Measurements from ENCODE around the gene OR6C65.
A peak's percentile ranks its signal among the peaks of the same experiment; 100 is the strongest.
"Not testable (repeated sequence)": the region's sequence is repeated elsewhere in the genome, so short reads cannot be mapped to it uniquely, and the experiment has no call there.

The OR6C65 gene

DNA sequence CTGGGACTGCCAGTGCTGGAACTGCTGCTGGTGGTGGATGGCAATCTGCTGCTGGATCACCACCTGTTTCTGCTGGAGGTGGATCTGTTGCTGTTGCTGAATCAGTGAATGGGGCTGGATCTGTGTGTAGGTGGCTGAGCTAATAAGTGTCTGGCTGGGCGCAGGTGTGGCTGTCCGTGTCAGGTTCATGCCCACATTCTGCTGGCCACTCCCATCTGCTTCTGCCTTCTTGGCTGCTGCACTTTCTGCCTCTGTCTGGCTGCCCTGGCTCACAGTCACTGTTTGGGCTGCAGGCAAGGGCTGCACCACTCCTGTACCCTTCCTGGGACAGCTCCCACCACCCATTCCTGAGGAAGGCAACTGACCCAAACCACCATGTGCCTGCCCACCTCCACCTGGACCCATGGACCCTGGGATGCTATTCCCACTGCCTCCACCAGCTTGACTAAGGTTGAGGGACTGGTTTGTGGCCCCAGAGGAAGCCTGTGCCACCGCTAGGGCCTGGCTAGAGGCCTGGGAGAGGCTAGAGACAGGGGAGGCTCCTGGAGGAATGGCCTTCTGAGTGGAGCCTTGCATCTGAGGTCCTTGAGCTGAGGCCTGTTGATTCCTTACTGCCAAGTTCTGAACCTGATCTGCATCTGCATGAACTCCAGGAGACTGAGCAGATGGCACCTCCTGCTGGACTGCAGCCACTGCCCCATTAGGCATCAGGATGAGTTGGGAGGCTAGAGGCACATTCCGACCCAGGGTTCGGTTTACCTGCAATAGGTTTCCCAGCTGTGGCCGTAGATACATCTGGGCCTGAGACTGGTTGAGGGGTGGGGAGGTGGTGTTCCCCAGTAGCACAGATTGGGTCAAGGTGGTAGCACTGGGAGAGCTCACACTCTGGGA, 13.4 kb downstream of the OR6C65 start:
- H3K56ac ChIP-seq (ENCODE audit: low read length); H3K9ac ChIP-seq (ENCODE audit: low read length); H3K18ac ChIP-seq (ENCODE audit: low read length); H3K4ac ChIP-seq (ENCODE audit: low read depth, low read length); H3K36me3 ChIP-seq (ENCODE audit: control insufficient read depth, insufficient read depth, low read length); H2BK15ac ChIP-seq (replicated peaks; ENCODE audit: low read depth); H3K23ac ChIP-seq (ENCODE audit: low read length); H2BK5ac ChIP-seq (ENCODE audit: low read length); H4K8ac ChIP-seq (ENCODE audit: low read depth, low read length); H3K4me3 ChIP-seq (ENCODE audit: low read length); H3K27me3 ChIP-seq (ENCODE audit: insufficient read depth, low read length, poor library complexity); H4K5ac ChIP-seq (ENCODE audit: low read length); H3K4me2 ChIP-seq (ENCODE audit: low read length); DNase-seq; H2AK5ac ChIP-seq (ENCODE audit: low read length); H3K79me2 ChIP-seq (ENCODE audit: control insufficient read depth, insufficient read depth, low read length); H3K79me1 ChIP-seq (ENCODE audit: low read length); H3K27ac ChIP-seq (ENCODE audit: low read depth, low read length); H2BK120ac ChIP-seq (ENCODE audit: low read depth, low read length); H3K4me1 ChIP-seq (ENCODE audit: control insufficient read depth, low read depth, low read length): not testable (repeated sequence)
- no CpG with 5 or more reads among the region's 6 CpGs for WGBS (ENCODE audit: extremely low coverage, insufficient coverage, low lambda C conversion rate)

DNA sequence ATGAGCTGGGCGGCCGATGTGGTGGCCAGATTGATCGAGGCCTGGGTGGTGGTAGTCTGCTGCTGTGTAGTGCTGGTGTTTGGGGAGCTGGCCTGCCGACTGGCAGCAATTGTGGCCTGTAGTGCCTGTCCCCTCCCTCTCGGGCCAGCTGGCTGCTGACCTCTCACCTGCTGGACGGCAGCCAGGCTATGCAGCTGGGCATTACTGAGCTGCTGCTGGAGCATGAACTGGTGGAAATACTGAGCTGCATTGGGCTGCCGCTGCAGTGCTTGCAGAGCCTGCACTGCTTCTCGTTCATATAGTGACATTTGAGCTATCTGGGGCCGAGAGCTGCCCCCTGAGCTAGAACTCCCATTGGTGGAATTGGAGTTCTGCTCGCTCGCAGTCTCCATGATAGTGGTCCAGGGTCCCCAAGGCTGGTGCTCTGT, 14.1 kb downstream of the OR6C65 start:
- H3K4me1 ChIP-seq (ENCODE audit: control insufficient read depth, low read depth, low read length); H4K8ac ChIP-seq (ENCODE audit: low read depth, low read length); H3K4ac ChIP-seq (ENCODE audit: low read depth, low read length); H3K9ac ChIP-seq (ENCODE audit: low read length); H3K27me3 ChIP-seq (ENCODE audit: insufficient read depth, low read length, poor library complexity); H3K4me3 ChIP-seq (ENCODE audit: low read length); H3K79me2 ChIP-seq (ENCODE audit: control insufficient read depth, insufficient read depth, low read length); H3K36me3 ChIP-seq (ENCODE audit: control insufficient read depth, insufficient read depth, low read length); H3K4me2 ChIP-seq (ENCODE audit: low read length); H3K27ac ChIP-seq (ENCODE audit: low read depth, low read length); H3K79me1 ChIP-seq (ENCODE audit: low read length); H2BK15ac ChIP-seq (replicated peaks; ENCODE audit: low read depth); H3K23ac ChIP-seq (ENCODE audit: low read length); H2BK5ac ChIP-seq (ENCODE audit: low read length); H4K5ac ChIP-seq (ENCODE audit: low read length); H2BK120ac ChIP-seq (ENCODE audit: low read depth, low read length); H3K18ac ChIP-seq (ENCODE audit: low read length); H2AK5ac ChIP-seq (ENCODE audit: low read length); H3K56ac ChIP-seq (ENCODE audit: low read length): not testable (repeated sequence)
- no CpG with 5 or more reads among the region's 11 CpGs for WGBS (ENCODE audit: extremely low coverage, insufficient coverage, low lambda C conversion rate)
- DNase-seq = peak; percentile 13

DNA sequence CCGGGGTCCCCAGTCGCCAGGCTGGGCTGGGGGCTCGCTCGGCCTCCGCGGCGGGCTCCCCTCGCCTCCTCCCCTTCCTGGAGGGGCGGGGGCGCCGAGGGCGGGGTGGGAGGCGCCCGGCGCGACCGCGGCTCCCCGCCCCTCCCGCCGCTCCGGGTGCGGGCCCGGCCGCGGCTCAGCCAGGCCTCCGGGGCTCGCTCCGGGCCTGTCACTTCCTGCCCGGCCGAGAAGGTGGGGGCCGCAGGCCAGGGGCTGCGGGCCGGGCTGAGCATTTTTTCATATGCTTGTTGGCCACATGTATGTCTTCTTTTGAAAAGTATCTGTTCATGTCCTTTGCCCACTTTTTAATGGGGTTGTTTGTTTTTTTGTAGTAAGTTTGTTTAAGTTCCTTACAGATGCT, 14.6 kb downstream of the OR6C65 start:
- H3K18ac ChIP-seq (ENCODE audit: low read length); H3K4me3 ChIP-seq (ENCODE audit: low read length); H3K4me2 ChIP-seq (ENCODE audit: low read length); H2BK120ac ChIP-seq (ENCODE audit: low read depth, low read length); H2AK5ac ChIP-seq (ENCODE audit: low read length); DNase-seq; H2BK5ac ChIP-seq (ENCODE audit: low read length); H3K36me3 ChIP-seq (ENCODE audit: control insufficient read depth, insufficient read depth, low read length); H3K79me1 ChIP-seq (ENCODE audit: low read length); H3K27ac ChIP-seq (ENCODE audit: low read depth, low read length); H3K4me1 ChIP-seq (ENCODE audit: control insufficient read depth, low read depth, low read length); H4K8ac ChIP-seq (ENCODE audit: low read depth, low read length); H3K79me2 ChIP-seq (ENCODE audit: control insufficient read depth, insufficient read depth, low read length); H3K4ac ChIP-seq (ENCODE audit: low read depth, low read length); H3K27me3 ChIP-seq (ENCODE audit: insufficient read depth, low read length, poor library complexity); H2BK15ac ChIP-seq (replicated peaks; ENCODE audit: low read depth); H3K23ac ChIP-seq (ENCODE audit: low read length); H4K5ac ChIP-seq (ENCODE audit: low read length); H3K56ac ChIP-seq (ENCODE audit: low read length); H3K9ac ChIP-seq (ENCODE audit: low read length): not testable (repeated sequence)
- no CpG with 5 or more reads among the region's 34 CpGs for WGBS (ENCODE audit: extremely low coverage, insufficient coverage, low lambda C conversion rate)

DNA sequence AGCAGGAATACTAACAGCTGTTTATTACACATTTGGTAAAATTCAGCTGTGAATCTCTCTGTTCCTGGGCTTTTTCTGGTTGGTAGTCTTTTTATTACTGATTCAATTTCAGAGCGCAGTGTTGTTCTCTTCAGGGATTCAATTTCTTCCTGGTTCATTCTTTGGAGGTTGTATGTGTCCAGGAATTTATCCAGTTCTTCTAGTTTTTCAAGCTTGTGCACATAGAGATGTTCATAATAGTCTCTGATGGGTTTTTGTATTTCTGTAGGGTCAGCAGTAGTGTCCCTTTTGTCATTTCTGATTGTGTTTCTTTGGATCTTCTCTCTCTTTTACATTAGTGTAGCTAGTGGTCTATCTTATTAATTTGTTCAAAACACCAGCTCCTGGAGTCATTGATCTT, 16.6 kb downstream of the OR6C65 start:
- H2AK5ac ChIP-seq (ENCODE audit: low read length) = no peak overlapping the region
- no peak overlapping the region for H3K4ac ChIP-seq (ENCODE audit: low read depth, low read length)
- H3K18ac ChIP-seq (ENCODE audit: low read length) = no peak overlapping the region
- no peaks in the 10 kb centered on the region for H3K79me2 ChIP-seq (ENCODE audit: control insufficient read depth, insufficient read depth, low read length)
- H3K36me3 ChIP-seq (ENCODE audit: control insufficient read depth, insufficient read depth, low read length) = no peaks in the 10 kb centered on the region
- no peak overlapping the region for H3K23ac ChIP-seq (ENCODE audit: low read length)
- no peak overlapping the region for H2BK120ac ChIP-seq (ENCODE audit: low read depth, low read length)
- no peak overlapping the region for H4K5ac ChIP-seq (ENCODE audit: low read length)
- no peak overlapping the region for H3K27ac ChIP-seq (ENCODE audit: low read depth, low read length)
- no peak overlapping the region for H3K4me3 ChIP-seq (ENCODE audit: low read length)
- H3K4me1 ChIP-seq (ENCODE audit: control insufficient read depth, low read depth, low read length) = no peaks in the 10 kb centered on the region
- H2BK5ac ChIP-seq (ENCODE audit: low read length) = no peak overlapping the region
- no peak overlapping the region for H3K4me2 ChIP-seq (ENCODE audit: low read length)
- no peak overlapping the region for H2BK15ac ChIP-seq (replicated peaks; ENCODE audit: low read depth)
- WGBS (ENCODE audit: extremely low coverage, insufficient coverage, low lambda C conversion rate) = no CpG with 5 or more reads among the region's 1 CpG
- DNase-seq = no peak
- no peak overlapping the region for H4K8ac ChIP-seq (ENCODE audit: low read depth, low read length)
- H3K27me3 ChIP-seq (ENCODE audit: insufficient read depth, low read length, poor library complexity) = no peaks in the 10 kb centered on the region
- H3K79me1 ChIP-seq (ENCODE audit: low read length) = no peaks in the 10 kb centered on the region
- H3K9ac ChIP-seq (ENCODE audit: low read length) = no peak overlapping the region
- H3K56ac ChIP-seq (ENCODE audit: low read length) = no peak overlapping the region

DNA sequence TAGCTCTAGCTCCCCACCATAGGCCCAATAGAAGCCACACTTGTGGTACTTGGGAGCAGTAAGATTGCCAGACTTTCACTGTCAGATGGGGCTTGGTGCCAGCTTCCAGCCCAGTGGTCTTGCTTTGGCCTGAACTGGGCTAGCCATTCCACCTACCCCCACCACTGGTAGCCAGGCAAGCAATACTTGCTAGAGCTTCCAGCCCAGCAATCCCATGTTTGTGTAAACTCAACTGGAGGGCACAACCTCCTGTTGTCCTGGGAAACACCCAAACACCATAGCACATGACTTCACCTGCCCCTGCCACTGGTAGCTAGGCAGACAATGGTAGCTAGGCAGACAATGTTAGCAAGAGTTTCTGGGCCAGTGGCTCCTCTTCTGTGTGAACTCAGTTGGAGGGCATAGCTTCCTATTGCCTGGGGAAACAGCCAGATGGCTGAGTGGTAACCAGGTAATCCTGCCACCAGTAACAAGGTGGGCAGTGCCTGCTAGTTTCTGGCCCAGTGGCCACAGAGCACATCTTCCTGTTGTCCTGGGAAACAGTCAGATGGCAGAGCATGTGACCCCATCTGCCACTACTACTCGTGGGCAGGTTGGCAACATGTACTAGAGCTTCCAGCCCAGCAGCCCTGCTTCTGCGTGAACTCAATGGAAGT, 20.1 kb downstream of the OR6C65 start:
- no CpG with 5 or more reads among the region's 2 CpGs for WGBS (ENCODE audit: extremely low coverage, insufficient coverage, low lambda C conversion rate)
- Histone ChIP-seq H3K27ac (ENCODE audit: low read depth, low read length) (no peak overlapping the region), H3K79me2 (ENCODE audit: control insufficient read depth, insufficient read depth, low read length) (no peaks in the 10 kb centered on the region), H3K9ac (ENCODE audit: low read length) (no peak overlapping the region), H3K4ac (ENCODE audit: low read depth, low read length) (no peak overlapping the region), H3K23ac (ENCODE audit: low read length) (no peak overlapping the region), H3K4me1 (ENCODE audit: control insufficient read depth, low read depth, low read length) (no peaks in the 10 kb centered on the region), H3K27me3 (ENCODE audit: insufficient read depth, low read length, poor library complexity) (no peaks in the 10 kb centered on the region), H2BK5ac (ENCODE audit: low read length) (no peak overlapping the region), H2BK120ac (ENCODE audit: low read depth, low read length) (no peak overlapping the region), H3K56ac (ENCODE audit: low read length) (no peak overlapping the region), H2AK5ac (ENCODE audit: low read length) (no peak overlapping the region), H3K36me3 (ENCODE audit: control insufficient read depth, insufficient read depth, low read length) (no peaks in the 10 kb centered on the region), H3K4me3 (ENCODE audit: low read length) (no peak overlapping the region), H3K18ac (ENCODE audit: low read length) (no peak overlapping the region), H4K8ac (ENCODE audit: low read depth, low read length) (no peak overlapping the region), H3K4me2 (ENCODE audit: low read length) (no peak overlapping the region), H3K79me1 (ENCODE audit: low read length) (no peaks in the 10 kb centered on the region), H2BK15ac (replicated peaks; ENCODE audit: low read depth) (no peak overlapping the region), H4K5ac (ENCODE audit: low read length) (no peak overlapping the region)
- DNase-seq = peak; percentile 31

All from mesendoderm (in vitro differentiated cells).